Astrocyte (in vitro differentiated cells and primary cell): Measurements from ENCODE around the gene ELANE.

Experiments
- CTCF ChIP-seq: IDR thresholded peaks from 2 replicates; pipeline ENCODE4 v1.5.1; 2011; ENCODE audit warnings: low read depth, mild to moderate bottlenecking, inconsistent platforms, low read length, moderate library complexity; ENCODE audit not compliant: insufficient read depth
- EZH2 ChIP-seq: IDR thresholded peaks from 2 replicates; pipeline ENCODE4 v1.6.1; 2012; ENCODE audit warnings: mild to moderate bottlenecking, low read length, inconsistent platforms; ENCODE audit not compliant: insufficient read depth

GRCh38 chr19:872266-872951 is 20.3 kb downstream of the ELANE start:
- no peak for TF ChIP-seq CTCF
- no peak for TF ChIP-seq EZH2
